Left lobe of liver (tissue), 2 donors: Measurements from ENCODE around the gene GPR176. TPM values are rescaled to one million over a fixed set of nuclear protein-coding genes. Genes with fewer than 3 reads are reported as not detected.
"Not testable (repeated sequence)": the region's sequence is repeated elsewhere in the genome, so short reads cannot be mapped to it uniquely, and the experiment has no call there.

Source experiments
- ATAC-seq: fragments of 200-7000 bp; cut with Tn5 transposase; one replicate; pipeline ENCODE4 v1.9.1; 2020; ENCODE audit warnings: mild to moderate bottlenecking, moderate library complexity
- DNase-seq: peaks from one replicate; pipeline ENCODE4 v3.0.0-alpha.2; 2020; ENCODE audit warnings: low spot score
- total RNA-seq: library from RNA; stranded (reverse); gene quantifications from one replicate; pipeline ENCODE4 v1.2.1, GENCODE V29; 2021
- donor health status: DM: no; HTN: no; CAD: no; lungs with moderate emphysema.
- donor health status: DM: no; HTN: yes; CAD: no.

The GPR176 gene
- total RNA-seq, 1 donor from 2014 or later, result 0.88 TPM

DNA sequence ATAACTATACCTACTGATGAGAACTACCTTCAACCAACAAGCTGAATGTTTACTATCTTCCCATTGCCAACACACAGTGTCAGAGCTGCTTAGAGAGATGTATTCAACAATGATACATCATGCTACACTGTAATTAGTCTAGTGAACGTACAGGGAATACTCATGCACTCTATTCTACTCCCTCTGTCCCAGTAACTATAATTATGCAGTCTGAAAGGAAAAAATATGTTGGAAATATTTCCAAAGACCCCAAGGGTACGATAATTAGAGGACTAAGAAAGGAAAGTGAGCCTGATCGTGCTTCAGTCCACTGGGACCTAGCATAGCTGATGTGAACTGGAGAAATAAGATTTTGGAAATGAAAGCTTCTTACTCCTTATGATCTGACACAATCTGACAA, 100.5 kb downstream of the GPR176 start:
- no peak for ATAC-seq
- DNase-seq, result no peak

DNA sequence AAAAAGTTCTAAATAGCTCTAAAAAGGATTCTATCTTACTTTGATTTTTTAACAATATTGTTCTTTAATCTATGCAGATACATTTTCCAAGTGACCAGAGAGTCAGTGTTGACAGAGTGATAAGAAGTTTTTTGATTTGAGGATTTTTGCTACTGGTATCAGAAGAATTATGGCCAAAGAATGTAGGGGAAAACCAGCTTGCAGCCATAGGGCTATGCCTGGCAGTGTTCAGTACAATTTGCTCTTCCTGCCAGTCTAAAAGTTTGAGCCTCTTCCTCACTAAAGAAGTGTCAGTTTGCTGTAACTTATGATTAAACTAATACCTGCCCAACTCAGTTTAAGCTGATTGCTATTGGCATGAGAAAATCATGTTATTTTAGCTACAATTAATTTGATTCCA, 102.2 kb downstream of the GPR176 start:
- no peak for ATAC-seq

DNA sequence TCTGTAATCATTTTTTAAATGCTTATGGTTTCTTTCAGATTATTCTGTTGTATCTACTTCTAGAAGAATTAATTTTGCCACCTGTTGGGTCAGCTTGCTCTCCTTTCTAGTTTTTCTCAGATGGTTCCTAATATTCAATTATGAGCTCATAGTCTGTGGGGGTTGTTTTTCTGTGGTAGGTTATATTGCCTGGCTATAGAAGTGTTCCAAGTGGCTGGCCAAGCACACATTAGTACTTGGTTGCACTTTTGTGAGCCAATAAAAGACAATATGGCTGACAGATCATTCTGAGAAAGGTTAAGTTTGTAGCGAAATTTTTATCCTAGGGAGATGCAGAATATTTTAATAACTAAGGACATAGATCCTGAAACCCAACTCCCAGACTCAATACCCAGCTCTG, 105.6 kb downstream of the GPR176 start:
- DNase-seq (no peak), ATAC-seq (no peak)

More for the DNA sequence above, 102.2 kb downstream of the GPR176 start:
- no peak for DNase-seq

DNA sequence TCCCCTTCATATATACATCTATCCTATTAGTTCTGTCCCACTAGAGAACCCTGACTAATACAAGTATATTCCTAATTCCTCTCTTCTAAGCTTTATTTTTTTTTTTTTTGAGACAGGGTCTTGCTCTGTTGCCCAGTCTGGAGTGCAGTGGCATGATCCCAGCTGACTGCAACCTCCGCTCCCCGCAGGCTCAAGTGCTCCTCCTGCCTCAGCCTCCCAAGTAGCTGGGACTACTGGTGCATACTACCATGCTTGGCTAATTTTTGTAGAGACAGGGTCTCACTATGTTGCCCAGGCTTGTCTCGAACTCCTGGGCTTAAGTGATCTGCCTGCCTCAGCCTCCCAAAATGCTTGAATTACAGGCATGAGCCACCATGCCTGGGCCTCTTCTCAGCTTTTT, 107.4 kb downstream of the GPR176 start:
- ATAC-seq, DNase-seq: not testable (repeated sequence)

DNA sequence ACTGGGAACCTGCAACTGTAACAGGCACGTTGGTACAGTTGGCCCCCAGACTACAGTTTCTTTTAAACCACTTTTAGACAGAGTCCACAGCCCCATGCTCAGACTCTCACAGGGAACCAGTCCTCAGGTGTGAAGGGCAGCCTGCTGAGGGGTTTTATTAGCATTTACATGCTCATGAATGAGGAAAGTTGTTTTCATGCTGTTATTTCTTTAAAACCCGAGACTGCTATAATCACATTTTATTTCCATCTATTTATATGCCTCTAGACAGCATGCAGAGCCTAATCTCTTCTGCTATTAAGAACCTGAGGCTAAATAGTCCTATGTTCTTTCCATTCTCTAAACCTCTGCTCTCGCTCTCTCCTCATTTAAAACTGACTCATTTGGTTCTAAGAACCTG, 111.2 kb downstream of the GPR176 start:
- DNase-seq, result no peak
- ATAC-seq, result no peak

DNA sequence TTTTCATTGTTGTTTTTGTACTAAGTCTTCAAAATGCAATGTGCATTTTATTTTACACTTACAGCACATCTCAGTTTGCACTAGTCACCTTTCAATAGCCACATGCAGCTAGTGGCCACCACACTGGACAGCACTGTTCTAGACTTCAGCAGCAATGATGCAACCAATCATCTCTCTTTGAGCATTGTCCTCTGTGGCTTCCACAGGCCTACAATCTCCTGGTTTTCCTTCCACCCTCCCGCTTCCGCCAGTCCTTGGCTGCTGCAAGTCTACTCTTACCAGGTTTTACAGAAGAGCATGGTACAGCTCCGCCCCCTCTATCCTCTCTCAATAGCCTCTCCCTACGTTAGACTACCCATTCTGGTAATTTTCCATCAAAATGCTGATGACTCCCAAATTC, 112.3 kb downstream of the GPR176 start:
- ATAC-seq, result no peak
- no peak for DNase-seq

DNA sequence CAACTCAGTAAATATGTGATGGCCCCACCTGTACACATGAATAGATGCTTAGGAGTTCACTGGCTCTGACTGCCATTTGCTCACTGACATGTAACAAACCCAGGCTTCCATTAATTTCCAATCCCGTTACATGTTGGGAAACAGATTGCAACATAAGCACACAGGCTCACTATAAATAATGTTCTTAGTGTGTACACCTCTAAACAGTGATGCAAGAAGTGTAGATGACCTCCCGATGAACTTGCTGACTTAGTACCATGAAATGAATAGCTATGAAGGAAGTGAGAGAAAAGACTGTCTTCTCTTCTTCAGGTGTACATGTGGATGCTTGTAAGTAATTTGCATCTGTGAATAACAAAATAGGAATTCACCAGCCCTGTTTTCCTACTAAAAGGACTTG, 116.0 kb downstream of the GPR176 start:
- DNase-seq, result no peak
- ATAC-seq, result peak; percentile 75

DNA sequence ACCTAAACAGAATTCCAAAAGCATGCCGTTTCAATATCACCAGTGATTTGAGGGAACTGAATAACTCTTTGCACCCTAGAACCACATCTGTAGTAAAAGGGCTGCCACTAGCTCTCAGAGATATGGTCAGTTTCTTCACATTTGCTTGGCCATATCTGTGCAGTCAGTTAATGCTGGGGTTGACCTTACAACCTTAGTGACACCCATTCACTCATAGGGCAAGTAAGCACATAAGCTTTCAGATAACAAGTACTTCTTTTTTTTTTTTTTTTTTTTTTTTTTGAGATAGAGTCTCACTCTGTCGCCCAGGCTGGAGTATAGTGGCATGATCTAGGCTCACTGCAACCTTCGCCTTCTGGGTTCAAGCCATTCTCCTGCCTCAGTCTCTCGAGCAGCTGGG, 117.0 kb downstream of the GPR176 start:
- ATAC-seq, result no peak
- no peak for DNase-seq

DNA sequence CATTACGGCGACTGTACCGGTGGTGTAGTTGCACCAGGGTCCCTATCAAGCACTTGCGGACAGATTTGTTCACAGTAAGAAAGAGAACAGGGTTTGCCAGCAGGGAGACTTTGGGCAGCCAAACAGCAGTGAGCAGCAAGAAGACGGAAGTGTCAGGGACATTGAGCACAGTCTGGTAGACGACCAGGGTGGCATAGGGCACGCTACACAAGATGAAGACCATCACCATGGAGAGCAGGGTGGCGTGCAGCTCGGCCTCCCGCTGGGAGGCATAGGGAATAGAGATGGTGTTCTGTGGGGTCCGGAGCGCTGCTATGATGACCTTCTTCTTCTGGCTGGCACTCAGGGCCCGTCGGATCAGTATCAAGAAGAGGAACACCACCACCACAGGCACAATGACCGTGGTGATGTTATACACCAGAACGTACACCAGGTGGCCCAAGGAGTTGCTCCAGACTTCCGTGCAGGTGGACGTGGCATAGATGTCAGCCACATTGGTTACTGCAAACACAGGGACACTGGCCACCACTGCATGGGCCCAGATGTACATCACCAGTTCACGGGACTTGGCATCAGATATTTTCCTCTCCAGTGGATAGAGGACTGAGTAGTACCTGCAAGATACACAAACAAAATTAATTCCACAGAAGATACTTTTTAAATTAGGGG, 118.3 kb downstream of the GPR176 start:
- ATAC-seq (peak; percentile 96), DNase-seq (peak; percentile 55)

DNA sequence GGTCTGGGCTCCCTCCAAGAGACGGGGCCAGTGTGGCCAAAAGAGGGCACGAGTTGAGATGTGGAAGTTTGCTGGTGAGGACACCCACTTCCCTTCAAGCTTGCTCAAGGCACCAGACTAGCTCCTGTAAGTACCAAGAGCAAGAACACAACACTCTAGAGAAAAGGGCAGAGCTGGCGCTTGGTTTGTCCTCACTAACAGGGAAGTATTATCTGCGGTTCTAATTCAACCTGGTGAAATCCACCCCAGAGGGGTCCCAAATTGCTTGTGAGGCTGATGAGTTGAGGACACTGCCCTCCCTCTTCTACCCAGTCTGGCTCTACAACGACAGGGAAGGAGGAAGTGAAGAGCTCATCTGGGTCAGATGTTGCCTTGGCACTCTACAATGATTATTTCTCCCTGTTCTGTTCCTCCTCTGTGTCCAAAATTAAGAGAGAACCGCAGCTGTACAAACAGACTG, 120.5 kb downstream of the GPR176 start:
- DNase-seq (no peak), ATAC-seq (no peak)

DNA sequence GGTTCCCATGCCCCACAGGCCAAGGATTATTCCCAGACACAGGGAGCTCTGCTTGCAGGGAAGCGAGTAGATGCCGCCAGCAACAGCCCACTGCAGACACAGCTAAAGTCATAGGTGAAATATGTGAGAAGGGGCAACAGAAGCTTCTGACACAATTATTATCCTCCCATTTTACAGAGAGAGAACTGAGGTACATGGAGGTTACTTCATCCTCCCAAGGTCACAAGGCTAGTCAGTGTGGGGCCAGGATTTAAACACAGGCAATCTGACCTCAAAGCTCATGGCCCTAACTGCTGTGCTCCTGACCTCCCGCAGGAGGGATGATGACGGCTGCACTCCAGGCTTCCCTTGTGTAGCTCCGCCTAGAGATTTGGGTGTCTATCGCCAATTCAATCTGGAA, 121.7 kb downstream of the GPR176 start:
- ATAC-seq (no peak), DNase-seq (no peak)

DNA sequence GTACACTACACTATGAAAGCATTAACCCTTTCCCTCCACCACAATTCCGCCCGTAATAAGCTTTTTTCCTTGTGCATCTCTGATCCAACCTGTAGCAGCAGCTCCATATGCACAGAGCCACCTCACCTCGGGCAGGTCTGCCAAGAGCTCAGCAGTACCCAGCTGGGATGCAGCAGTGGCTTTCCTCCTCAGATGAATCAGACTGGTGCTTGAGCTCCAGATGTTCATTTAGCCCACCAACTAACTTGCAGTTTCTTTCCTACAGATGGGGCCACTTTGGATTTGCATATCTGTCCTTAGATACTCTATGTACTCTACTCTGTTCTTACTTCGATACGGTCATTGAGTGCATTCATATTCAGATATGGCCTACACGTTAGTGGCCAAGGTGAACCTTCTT, 122.7 kb downstream of the GPR176 start:
- DNase-seq, result no peak
- no peak for ATAC-seq

DNA sequence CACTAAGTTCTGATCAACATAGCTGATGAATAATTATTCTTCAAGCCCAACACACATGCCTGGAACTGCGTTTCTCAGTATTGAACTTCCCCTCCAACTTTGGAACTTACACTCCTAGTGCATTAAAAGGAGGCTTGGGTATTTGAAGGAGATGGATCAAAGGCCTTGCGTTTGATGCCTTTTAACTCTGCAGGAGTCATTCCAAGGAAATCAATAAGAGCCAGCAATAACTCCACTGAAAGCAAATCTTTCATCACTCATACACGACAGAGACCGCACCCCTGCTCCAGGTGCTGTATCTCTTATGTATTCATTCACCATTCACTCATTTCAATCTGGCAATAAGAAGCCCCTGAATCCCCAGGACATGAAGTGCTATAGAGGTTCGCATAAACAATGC, 123.5 kb downstream of the GPR176 start:
- no peak for ATAC-seq
- DNase-seq, result no peak

DNA sequence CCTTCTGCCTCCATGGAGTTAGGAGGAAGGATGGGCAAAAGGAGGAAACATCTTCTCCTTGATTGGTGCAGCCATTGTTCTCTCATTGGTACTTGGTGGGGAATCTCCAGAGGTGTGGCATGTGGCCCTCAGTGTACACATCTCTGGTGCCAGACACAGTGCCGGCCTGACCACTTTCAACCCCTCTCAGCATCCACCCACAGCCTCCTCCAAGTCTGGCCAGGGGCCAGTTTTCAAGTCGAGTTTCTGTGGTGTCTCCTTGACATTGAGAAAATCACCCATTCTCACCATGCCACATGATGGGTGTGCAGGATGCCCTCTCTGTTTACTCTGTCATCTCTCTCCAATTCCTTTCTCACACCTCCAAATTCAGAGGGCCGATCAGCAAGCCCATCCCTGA, 124.6 kb downstream of the GPR176 start:
- DNase-seq (no peak), ATAC-seq (no peak)

DNA sequence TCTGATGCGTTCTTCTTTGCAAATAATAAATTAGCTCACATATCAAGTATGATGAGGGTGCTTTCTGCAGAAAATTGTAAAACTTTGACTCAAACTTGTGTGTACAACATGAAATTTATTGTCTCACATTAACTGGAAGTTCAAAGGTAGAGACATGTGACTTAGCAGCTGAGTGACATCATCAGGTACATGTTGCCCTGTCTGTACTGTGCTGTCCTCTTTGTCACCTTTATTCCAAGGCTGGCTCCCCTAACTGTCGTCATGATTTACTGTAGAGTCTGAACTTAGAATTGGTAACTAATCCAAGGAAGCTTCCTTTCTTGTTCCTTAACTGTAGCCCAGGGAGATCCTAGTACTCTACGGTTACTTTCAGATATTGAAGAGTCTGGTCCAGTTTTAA, 125.1 kb downstream of the GPR176 start:
- no peak for ATAC-seq

DNA sequence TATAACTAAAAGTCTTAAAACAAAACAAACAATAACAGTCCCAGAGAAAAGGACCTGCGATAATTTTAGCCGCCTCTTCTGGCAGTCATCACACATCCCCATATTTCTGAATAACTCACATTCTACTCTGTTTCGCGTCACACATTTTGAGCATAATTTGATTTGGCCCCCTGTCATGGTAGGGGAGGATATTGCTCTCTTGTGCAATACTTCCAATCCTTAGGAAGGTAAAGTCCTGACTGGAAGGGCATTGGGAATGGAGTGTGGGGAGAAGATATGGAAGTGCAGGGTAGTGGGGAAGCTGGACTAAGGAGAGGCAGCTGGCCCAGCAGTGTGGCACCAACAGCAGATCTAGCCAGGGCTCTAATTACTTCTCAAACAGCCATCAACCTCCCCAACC, 126.1 kb downstream of the GPR176 start:
- ATAC-seq (no peak), DNase-seq (no peak)

More for the DNA sequence above, 125.1 kb downstream of the GPR176 start:
- no peak for DNase-seq

DNA sequence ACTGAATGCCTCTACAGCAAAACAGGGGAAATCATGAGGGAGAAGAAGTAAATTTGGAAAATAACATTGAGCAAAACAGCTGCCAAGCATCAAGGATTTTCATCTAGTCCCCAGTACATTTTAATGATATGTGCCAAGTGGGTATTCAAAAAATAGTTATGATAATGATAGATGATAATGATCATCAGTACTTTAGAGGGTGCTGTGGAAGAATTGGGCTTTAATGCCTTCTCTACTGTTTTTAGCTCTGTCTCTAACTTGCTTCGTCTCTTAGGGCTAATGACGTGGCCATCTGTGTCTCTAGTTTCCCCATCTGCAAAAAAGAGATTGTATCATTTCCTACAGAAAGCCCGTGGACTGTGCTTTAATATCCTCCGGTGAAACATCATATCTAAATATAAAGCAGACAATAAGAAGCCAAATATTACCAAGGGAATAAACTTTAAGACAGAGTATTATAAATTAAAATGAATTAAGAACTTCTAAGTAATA, 127.2 kb downstream of the GPR176 start:
- ATAC-seq, result no peak
- DNase-seq, result no peak

DNA sequence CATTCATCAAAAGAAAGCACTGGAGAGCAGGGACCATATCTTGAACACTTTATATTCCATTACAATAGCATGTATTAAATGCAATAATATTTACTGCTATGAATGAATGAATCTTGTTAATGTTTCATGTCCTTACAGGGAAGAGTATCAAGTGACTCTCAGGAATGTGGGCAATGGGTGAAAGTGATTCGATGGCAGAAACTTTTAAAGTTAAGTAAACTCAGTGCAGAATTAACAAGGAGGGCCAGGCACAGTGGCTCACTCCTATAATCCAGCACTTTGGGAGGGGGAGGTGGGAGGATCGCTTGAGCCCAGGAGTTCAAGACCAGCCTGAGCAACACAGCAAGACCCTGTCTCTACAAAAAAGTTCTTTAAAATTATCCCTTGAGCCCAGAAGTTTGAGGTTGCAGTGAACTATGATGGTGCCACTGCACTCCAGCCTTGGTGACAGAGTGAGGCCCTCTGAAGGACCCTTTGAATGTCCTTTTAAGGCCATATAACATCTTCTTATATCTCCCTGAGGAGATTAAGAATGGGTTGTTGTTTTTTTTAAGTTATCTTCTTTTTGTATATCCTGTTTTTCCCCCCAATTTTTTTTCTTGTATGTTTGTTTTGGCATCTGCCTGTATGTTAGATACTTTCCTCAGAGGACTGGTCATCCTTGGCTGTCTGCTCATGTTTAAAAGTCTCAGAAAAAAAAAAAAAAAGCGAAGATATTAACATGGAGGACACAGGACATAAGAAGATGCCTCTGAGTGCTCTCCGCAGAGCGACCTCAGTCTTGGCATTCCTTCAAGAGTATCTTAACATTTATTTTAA, 127.8 kb downstream of the GPR176 start:
- DNase-seq (no peak), ATAC-seq (no peak)

DNA sequence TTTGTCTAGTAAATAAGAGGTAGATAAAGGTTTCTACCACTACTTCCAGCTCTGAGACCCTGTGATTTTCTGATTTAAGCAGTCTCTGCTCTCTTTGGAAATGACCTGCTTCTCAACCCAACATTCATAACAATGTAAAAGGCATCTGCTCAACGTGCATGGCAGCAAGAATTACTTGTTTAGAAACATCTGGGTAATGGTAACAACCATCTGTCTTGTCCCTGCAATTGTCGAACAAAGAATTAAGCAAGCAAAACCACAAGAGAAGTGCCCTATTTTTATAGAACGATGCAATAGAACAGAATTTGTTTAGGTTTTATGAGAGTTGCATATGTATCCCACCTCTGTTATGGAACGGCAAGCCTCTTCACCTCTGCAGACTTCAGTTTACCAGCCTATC, 130.3 kb downstream of the GPR176 start:
- ATAC-seq, result no peak

DNA sequence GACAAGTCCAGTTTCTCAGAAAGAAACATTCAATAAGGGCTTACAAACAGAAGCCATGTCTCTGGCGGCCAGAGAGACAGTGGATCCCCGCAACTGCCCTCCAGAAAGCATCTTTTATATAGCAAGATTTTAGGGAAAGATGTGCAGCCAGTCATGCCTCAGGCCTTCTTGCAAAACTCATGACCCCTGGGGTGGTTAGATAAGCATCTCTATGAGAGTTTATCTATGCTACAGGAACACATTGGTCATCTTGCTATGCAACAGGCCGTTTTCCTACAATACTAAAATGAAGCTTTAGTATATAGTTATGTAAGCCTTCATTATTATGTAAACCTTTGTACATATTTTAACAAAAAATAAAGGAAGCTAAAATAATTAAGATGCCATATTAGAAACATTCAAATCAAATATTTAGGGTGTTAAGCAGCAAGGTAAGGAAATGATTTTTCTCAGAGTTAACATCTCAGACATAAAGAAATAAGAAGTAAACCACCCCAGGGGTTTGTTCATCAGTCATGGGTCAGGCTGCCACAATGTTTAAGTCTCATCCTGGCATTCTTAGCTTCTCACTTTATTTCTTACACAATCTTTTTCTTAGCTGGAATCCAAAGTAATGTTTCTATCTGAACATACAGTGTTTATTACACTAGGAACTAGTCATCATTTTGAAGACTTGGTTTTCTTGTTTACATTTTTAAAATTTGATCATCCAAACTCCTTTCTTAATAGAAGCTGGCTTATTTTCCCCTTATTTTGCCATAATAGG, 131.1 kb downstream of the GPR176 start:
- ATAC-seq (no peak), DNase-seq (no peak)

More for the DNA sequence above, 130.3 kb downstream of the GPR176 start:
- DNase-seq, result no peak

DNA sequence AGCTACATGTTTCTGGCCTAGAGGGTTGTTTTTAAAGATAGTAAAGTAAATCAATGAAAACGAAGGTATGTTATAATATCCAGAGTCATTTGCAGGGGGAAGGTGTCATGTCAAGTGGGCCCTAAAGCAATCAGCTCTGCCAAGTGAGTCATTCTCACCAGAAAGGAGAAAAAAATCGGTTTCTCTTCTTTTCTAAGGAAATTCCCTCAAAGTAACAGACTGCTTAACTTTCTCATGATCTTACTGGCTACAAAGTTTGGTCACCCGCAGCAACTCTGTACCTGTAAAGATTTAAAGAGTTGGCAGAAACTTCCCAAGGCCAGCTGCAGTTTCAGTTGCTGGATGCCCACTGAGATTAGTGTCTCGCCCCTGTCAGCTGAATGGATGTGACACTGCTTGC, 132.0 kb downstream of the GPR176 start:
- ATAC-seq (no peak), DNase-seq (no peak)
